Epithelial cell of alveolus of lung (primary cell): ENCODE results near the gene TMEM260. TPM values are rescaled to one million over a fixed set of nuclear protein-coding genes. Genes with fewer than 3 reads are reported as not detected.

Source experiments
- total RNA-seq: library from RNA; depleted of rRNA; stranded (reverse); fragments of >200 nt; gene quantifications from 2 replicates; pipeline ENCODE4 v1.2.1, GENCODE V29; 2015

TMEM260 gene
- total RNA-seq, result 11.0 and 22.6 TPM in 2 replicates

GRCh38 chr14:56579345-56580220, at the start of gene TMEM260:
TMEM260 (plus strand) TSS chr14:56579798; CDS start chr14:56579915, 117 bp downstream.

Other genes with a start within 250 kb of the TMEM260 start
- gene OTX2, start 230.7 kb downstream of the TMEM260 start, total RNA-seq, result not detected in 2 replicates